ENCODE data around the gene TIGD1. TPM values are rescaled to one million over a fixed set of nuclear protein-coding genes. Genes with fewer than 3 reads are reported as not detected.

TIGD1 gene
- total and polyA plus RNA-seq, 2 experiments from 2014 or later: 7.6 to 9.3 TPM

- H3F3A ChIP-seq (replicated peaks; ENCODE audit: low read depth): 0 out of 2 replicates have a peak, but pooled peaks cover 5% of the 10 kb centered on the region
- H3K36me3 Mint-ChIP-seq (ENCODE audit: low read depth): no peaks in the 10 kb centered on the region
- no peaks in the 10 kb centered on the region for H3K4me1 ChIP-seq (ENCODE audit: insufficient read depth)
- H3K4me2 ChIP-seq: no peak overlapping the region
- H3K4me1 Mint-ChIP-seq: peaks cover 16% of the 10 kb centered on the region
- ATAC-seq (no peak), DNase-seq (ENCODE audit: low spot score) (no peak)
- H3K4me3 ChIP-seq: no peak overlapping the region
- no peak overlapping the region for H3K27ac ChIP-seq (ENCODE audit: low read depth)
- TF ChIP-seq POLR2AphosphoS5 (IDR thresholded peaks at IDR 0.05; ENCODE audit: low read depth) (no peak), CREB1 (CRISPR knock-in tag; IDR thresholded peaks at IDR 0.05; ENCODE audit: low read depth) (no peak)
- H3K27ac Mint-ChIP-seq: no peak overlapping the region
- peaks cover 9% of the 10 kb centered on the region for H3K27me3 Mint-ChIP-seq (ENCODE audit: insufficient read depth, low read depth, poor library complexity)
- no peaks in the 10 kb centered on the region; the same call in 2 of the 3 replicates for H3K9me3 Mint-ChIP-seq
- H3K9me2 ChIP-seq (ENCODE audit: insufficient read depth): no peaks in the 10 kb centered on the region
- no peaks in the 10 kb centered on the region for H4K20me1 ChIP-seq (replicated peaks; ENCODE audit: insufficient read depth)
- H3K36me3 ChIP-seq (ENCODE audit: insufficient read depth): no peaks in the 10 kb centered on the region
- H3K79me2 ChIP-seq (replicated peaks; ENCODE audit: insufficient read depth): no peaks in the 10 kb centered on the region
- H2AFZ ChIP-seq: no peak overlapping the region
- peaks cover 7% of the 10 kb centered on the region; the same call in 1 of the 2 replicates for H3K27me3 ChIP-seq (ENCODE audit: insufficient read depth)
- H3K4me3 Mint-ChIP-seq: no peak overlapping the region
Measured at GRCh38 chr2:232516551-232516950, 33.8 kb downstream of the TIGD1 start.

DNA sequence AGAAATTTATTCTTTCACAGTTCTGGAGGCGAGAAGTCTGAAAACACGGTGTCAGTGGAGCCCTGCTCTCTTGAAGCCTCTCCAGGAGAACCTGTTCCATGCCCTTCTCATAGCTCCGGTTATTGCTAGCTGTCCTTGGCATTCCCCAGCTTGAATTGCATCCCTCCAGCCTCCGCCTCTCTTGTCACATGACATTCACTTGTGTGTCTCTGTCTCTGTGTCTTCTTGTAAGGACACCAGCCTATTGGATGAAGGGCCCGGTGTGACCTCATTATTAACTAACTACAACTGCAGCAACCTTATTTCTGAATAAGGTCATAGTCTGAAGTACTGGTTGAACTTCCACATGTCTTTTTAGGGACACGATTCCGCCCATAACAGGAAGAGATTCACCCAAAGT lies 34.7 kb downstream of the TIGD1 start:
- no peaks in the 10 kb centered on the region; the same call in 2 of the 3 replicates for H3K9me3 Mint-ChIP-seq
- no peak for DNase-seq (ENCODE audit: low spot score)

More for the DNA sequence above, 34.7 kb downstream of the TIGD1 start:
- no peak for ATAC-seq
- TF ChIP-seq EZH2 (IDR thresholded peaks at IDR 0.05; ENCODE audit: low read depth, unreplicated experiment) (no peak), ETS1 (IDR thresholded peaks at IDR 0.05) (no peak), NANOG (IDR thresholded peaks at IDR 0.05; ENCODE audit: borderline replicate concordance) (no peak), STAT1 (IDR thresholded peaks at IDR 0.05; ENCODE audit: unreplicated experiment) (no peak), CREB1 (CRISPR knock-in tag; IDR thresholded peaks at IDR 0.05; ENCODE audit: low read depth) (no peak), EZH2phosphoT487 (IDR thresholded peaks at IDR 0.05; ENCODE audit: unreplicated experiment) (no peak), ZNF462 (CRISPR knock-in tag; IDR thresholded peaks at IDR 0.05) (no peak), ZNF331 (CRISPR knock-in tag; IDR thresholded peaks at IDR 0.05; ENCODE audit: low read depth) (no peak)
- TF ChIP-seq, protein P1, sequence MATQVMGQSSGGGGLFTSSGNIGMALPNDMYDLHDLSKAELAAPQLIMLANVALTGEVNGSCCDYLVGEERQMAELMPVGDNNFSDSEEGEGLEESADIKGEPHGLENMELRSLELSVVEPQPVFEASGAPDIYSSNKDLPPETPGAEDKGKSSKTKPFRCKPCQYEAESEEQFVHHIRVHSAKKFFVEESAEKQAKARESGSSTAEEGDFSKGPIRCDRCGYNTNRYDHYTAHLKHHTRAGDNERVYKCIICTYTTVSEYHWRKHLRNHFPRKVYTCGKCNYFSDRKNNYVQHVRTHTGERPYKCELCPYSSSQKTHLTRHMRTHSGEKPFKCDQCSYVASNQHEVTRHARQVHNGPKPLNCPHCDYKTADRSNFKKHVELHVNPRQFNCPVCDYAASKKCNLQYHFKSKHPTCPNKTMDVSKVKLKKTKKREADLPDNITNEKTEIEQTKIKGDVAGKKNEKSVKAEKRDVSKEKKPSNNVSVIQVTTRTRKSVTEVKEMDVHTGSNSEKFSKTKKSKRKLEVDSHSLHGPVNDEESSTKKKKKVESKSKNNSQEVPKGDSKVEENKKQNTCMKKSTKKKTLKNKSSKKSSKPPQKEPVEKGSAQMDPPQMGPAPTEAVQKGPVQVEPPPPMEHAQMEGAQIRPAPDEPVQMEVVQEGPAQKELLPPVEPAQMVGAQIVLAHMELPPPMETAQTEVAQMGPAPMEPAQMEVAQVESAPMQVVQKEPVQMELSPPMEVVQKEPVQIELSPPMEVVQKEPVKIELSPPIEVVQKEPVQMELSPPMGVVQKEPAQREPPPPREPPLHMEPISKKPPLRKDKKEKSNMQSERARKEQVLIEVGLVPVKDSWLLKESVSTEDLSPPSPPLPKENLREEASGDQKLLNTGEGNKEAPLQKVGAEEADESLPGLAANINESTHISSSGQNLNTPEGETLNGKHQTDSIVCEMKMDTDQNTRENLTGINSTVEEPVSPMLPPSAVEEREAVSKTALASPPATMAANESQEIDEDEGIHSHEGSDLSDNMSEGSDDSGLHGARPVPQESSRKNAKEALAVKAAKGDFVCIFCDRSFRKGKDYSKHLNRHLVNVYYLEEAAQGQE (IDR thresholded peaks at IDR 0.05; ENCODE audit: unreplicated experiment): no peak
- no peaks in the 10 kb centered on the region for H4K20me1 ChIP-seq (replicated peaks; ENCODE audit: insufficient read depth)
- H3K36me3 ChIP-seq (ENCODE audit: insufficient read depth): no peaks in the 10 kb centered on the region
- no peaks in the 10 kb centered on the region for H3K79me2 ChIP-seq (replicated peaks; ENCODE audit: insufficient read depth)
- no peaks in the 10 kb centered on the region for H3K4me1 ChIP-seq (ENCODE audit: insufficient read depth)
- no peak overlapping the region for H3K4me2 ChIP-seq
- Mint-ChIP-seq H3K27me3 (ENCODE audit: insufficient read depth, low read depth, poor library complexity) (peaks cover 2% of the 10 kb centered on the region), H3K4me1 (peaks cover 14% of the 10 kb centered on the region), H3K4me3 (no peak overlapping the region), H3K36me3 (ENCODE audit: low read depth) (no peaks in the 10 kb centered on the region), H3K27ac (no peak overlapping the region)
- H3F3A ChIP-seq (replicated peaks; ENCODE audit: low read depth): 0 out of 2 replicates have a peak, but pooled peaks cover 2% of the 10 kb centered on the region
- peak overlapping the region; percentile 18; the same call in 1 of the 2 replicates for H2AFZ ChIP-seq
- H3K27me3 ChIP-seq (ENCODE audit: insufficient read depth): no peaks in the 10 kb centered on the region
- H3K9me2 ChIP-seq (ENCODE audit: insufficient read depth): no peaks in the 10 kb centered on the region
- H3K27ac ChIP-seq (ENCODE audit: low read depth): no peak overlapping the region
- H3K4me3 ChIP-seq: no peak overlapping the region

Measured in GM23338 (cell line).